Mucosa of descending colon (tissue), 3 donors: ENCODE data around the gene OSTN. TPM values are rescaled to one million over a fixed set of nuclear protein-coding genes. Genes with fewer than 3 reads are reported as not detected.
A peak's percentile ranks its signal among the peaks of the same experiment; 100 is the strongest.
"Not testable (repeated sequence)": the region's sequence is repeated elsewhere in the genome, so short reads cannot be mapped to it uniquely, and the experiment has no call there.

ENCODE experiments used
- ATAC-seq: fragments of 200-7000 bp; cut with Tn5 transposase; one replicate; pipeline ENCODE4 v1.9.1; 2020; ENCODE audit warnings: mild to moderate bottlenecking, moderate library complexity
- DNase-seq, 3 donors: peaks; one replicate each; pipeline ENCODE4 v3.0.0-alpha.2; 2020
- H3K36me3 ChIP-seq: fragments of 200-600 bp; one replicate; pipeline ENCODE4 v1.8.0; 2021; ENCODE audit warnings: low read depth, mild to moderate bottlenecking
- H3K4me1 ChIP-seq: fragments of 200-600 bp; one replicate; pipeline ENCODE4 v1.8.0; 2021; ENCODE audit warnings: low read depth, mild to moderate bottlenecking
- H3K4me3 ChIP-seq: fragments of 200-600 bp; one replicate; pipeline ENCODE4 v1.8.0; 2021; ENCODE audit warnings: mild to moderate bottlenecking
- H3K9me3 ChIP-seq: fragments of 200-600 bp; one replicate; pipeline ENCODE4 v1.8.0; 2021; ENCODE audit warnings: mild to moderate bottlenecking
- intact Hi-C, 2 donors: fragments of 100-400 bp; cut with DNase I in 1 of 2; cut with micrococcal nuclease in 1 of 2; formaldehyde crosslinking; loops; one replicate each; pipeline versions ENCODE4 v1.11.0 to v1.11.1; 2022; cut with DNase I, micrococcal nuclease
- total RNA-seq, 3 donors: library from RNA; stranded (reverse); fragmentation: NEBNext Ultra II Directional in 2 of 3; extraction: Animal tissue kit (Norgen Biotek cat#: 25700) in 2 of 3; gene quantifications; one replicate each; pipeline versions ENCODE4 v1.2.1 to v1.2.4, GENCODE V29; 2021 to 2023
- TF ChIP-seq, protein P1 (sequence below): fragments of 200-600 bp; IDR thresholded peaks from one replicate; pipeline ENCODE4 v1.8.0; 2022; ENCODE audit warnings: antibody characterized with exemption, mild to moderate bottlenecking
- donor health status: DM: no; HTN: no; CAD: no; lungs with moderate emphysema.
- donor health status: DM: no; HTN: no; CAD: no.
- donor health status: DM: no; HTN: yes; CAD: no.

The OSTN gene
- total RNA-seq, 3 donors from 2014 or later, result not detected

DNA sequence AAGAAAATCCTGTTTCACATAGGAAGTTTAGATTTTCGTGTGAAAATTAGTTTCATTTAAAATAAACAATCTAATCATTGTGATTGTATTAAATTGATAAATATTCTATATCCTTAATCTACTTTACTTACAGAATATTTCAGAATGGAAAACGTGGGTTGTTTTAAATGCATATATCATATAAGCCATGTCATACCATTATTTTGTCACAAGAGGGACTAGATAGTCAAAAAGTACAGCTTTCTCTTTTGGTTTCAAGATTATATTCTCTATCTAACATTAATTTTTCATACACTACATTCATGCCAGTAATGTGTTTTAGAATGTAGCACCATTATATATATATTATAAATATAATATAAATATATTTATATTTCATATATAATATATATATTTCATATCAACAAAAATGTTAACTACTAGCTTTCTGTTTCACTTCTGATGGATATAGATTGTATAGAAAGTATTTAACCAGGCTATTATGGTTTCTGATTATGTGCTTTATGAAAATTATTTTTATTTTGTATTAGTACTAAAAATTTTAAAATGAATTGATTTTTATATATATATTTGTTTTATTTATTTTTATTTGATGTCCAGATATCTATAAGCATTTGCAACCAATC, 45.3 kb downstream of the OSTN start:
- ATAC-seq, result no peak
- Histone ChIP-seq H3K4me3 (no peak overlapping the region), H3K4me1 (no peaks in the 10 kb centered on the region), H3K9me3 (no peaks in the 10 kb centered on the region), H3K36me3 (no peaks in the 10 kb centered on the region)
- TF ChIP-seq, protein P1, sequence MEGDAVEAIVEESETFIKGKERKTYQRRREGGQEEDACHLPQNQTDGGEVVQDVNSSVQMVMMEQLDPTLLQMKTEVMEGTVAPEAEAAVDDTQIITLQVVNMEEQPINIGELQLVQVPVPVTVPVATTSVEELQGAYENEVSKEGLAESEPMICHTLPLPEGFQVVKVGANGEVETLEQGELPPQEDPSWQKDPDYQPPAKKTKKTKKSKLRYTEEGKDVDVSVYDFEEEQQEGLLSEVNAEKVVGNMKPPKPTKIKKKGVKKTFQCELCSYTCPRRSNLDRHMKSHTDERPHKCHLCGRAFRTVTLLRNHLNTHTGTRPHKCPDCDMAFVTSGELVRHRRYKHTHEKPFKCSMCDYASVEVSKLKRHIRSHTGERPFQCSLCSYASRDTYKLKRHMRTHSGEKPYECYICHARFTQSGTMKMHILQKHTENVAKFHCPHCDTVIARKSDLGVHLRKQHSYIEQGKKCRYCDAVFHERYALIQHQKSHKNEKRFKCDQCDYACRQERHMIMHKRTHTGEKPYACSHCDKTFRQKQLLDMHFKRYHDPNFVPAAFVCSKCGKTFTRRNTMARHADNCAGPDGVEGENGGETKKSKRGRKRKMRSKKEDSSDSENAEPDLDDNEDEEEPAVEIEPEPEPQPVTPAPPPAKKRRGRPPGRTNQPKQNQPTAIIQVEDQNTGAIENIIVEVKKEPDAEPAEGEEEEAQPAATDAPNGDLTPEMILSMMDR, result no peak
- DNase-seq, result no peak
- intact Hi-C loops, result loop anchor here in 1 of 2 donors (10.0 kb wide), 1 partner anchor 170 kb away; no protein-coding TSS in a partner anchor

DNA sequence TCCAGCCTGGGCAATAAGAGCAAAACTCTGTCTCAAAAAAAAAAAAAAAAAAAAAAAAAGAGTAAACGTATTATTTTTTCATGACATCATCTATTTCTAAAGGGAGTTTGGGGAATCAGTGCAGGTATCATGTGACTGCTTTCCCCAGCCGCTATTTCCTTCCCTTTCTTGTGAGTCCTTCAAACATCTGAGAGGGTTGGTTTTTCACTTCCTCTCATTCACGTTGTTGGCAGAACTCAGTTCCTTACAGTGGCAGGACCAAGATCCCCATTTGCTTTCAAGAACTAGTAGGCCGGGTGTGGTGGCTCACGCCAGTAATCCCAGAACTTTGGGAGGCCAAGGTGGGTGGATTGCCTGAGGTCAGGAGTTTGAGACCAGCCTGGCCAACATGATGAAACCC, 47.0 kb downstream of the OSTN start:
- ATAC-seq, result peak; percentile 64
- intact Hi-C loops, result loop anchor here in 1 of 2 donors (10.0 kb wide), 1 partner anchor 169 kb away; no protein-coding TSS in a partner anchor
- H3K4me1 ChIP-seq, H3K4me3 ChIP-seq, H3K36me3 ChIP-seq, H3K9me3 ChIP-seq: not testable (repeated sequence)
- peak in 1 of 3 donors; percentile 26 for DNase-seq

DNA sequence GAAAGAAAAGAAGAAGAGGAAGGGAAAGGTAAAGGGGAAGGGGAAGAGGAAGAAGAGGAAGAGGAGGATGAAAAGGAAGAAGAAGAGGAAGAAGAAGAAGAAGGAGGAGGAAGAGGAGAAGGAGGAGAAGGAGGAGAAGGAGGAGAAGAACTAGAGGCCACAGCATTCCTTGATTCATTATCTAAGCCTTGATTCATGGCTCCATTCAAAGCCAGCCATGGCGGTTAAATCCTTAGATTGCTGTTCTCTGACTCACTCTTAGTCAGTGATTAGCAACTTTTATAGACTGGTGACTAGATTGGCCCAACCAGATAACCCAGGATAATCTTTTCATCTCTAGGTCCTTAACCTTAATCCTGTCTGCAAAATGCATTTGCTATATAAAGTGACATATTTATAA, 47.6 kb downstream of the OSTN start:
- DNase-seq (no peak), ATAC-seq (peak; percentile 81)
- Histone ChIP-seq H3K4me1 (no peaks in the 10 kb centered on the region), H3K4me3 (no peak overlapping the region), H3K36me3 (no peaks in the 10 kb centered on the region), H3K9me3 (no peaks in the 10 kb centered on the region)
- TF ChIP-seq, protein P1, result no peak
- intact Hi-C loops, result loop anchor here in 1 of 2 donors (10.0 kb wide), 1 partner anchor 168 kb away; no protein-coding TSS in a partner anchor

DNA sequence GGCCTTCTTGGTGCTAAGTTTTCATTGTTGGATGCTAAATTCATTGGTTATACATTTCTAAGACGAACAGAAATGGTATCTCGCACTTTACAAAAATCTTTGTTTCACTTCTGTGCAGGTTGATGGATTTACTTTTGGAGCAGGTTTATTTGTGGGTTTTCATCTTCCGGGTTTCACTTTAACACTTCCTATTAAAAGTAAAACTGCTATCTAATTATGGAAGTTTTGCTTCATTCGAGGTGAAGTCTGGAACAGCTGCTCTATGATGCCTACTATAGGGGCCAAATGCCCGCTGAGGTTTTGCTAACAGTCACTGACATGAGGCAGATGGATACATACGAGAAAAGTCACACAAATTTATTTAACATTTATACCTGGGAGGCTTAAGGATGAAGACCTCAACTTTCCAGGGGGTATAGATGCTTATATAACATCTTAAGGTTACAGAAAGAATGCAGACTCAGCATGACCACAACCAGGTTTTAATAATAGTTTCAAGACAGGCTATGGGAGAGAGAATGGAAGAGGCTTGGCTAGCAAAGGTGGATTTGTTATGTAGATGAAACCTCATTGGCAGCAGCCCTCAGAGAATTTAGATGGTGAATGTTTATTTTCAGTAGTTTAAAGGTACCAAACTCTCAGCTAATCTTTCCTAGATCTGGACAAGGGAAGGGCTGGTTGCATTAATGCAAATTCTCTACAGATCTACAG, 54.2 kb downstream of the OSTN start:
- DNase-seq (no peak), ATAC-seq (no peak)
- Histone ChIP-seq H3K36me3 (no peaks in the 10 kb centered on the region), H3K9me3 (no peaks in the 10 kb centered on the region), H3K4me3 (no peak overlapping the region), H3K4me1 (no peaks in the 10 kb centered on the region)
- TF ChIP-seq, protein P1, result no peak
- intact Hi-C loops, result no loop called here

DNA sequence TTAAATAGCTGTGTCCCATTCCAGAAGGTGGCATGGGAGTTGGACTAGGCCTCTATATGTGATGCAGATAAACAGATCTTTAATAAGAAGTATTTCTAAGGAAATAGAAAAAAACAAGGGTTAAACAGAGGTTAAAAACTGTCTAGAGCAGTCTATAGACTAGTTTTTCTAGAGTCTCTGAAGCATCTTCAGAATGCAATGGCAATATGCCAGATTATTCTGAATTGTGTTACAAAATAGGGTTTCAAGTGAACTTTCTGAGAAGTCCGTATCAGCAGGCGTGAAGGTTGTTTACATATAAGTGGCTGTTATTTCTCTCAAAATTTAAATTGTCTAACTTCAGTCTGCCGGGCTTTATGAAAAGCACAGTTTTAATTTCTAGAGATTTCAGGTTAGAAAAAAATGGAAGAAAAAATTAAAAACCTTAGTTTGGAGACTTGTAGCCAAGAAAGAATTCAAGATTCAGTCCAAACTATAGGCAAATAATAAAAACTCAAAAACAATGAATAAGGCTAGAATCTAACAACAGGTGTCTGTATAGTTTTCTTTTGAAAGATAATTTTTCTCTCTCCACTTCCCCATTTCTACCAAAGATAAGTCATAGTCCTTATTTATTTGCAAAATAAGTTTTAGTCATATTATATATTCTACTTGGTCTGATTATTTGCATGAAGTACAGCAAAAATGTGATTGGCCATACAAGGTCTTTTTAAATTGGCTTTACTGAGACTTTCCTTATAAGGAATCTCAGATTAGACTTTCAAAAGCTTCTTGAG, 55.2 kb downstream of the OSTN start:
- intact Hi-C loops, result no loop called here
- no peak for DNase-seq
- H3K4me1 ChIP-seq, result no peaks in the 10 kb centered on the region

More for the DNA sequence above, 55.2 kb downstream of the OSTN start:
- H3K4me3 ChIP-seq, result no peak overlapping the region
- TF ChIP-seq, protein P1, result no peak
- no peak for ATAC-seq
- no peaks in the 10 kb centered on the region for H3K36me3 ChIP-seq
- no peaks in the 10 kb centered on the region for H3K9me3 ChIP-seq
